Endodermal cell (in vitro differentiated cells): ENCODE results near the gene ZWILCH. TPM values are rescaled to one million over a fixed set of nuclear protein-coding genes. Genes with fewer than 3 reads are reported as not detected.
"Not testable (repeated sequence)": the region's sequence is repeated elsewhere in the genome, so short reads cannot be mapped to it uniquely, and the experiment has no call there.

Source experiments
- DNase-seq: peaks from one replicate; pipeline ENCODE4 v3.0.0-alpha.2; 2017
- H3K27ac ChIP-seq: 2 replicates; pipeline ENCODE4 v1.5.1; 2013; ENCODE audit warnings: mild to moderate bottlenecking, low read depth, low read length, moderate library complexity
- H3K27me3 ChIP-seq: 2 replicates; pipeline ENCODE4 v1.6.1; 2013; ENCODE audit warnings: mild to moderate bottlenecking, low read length, moderate library complexity; ENCODE audit not compliant: insufficient read depth, control insufficient read depth, poor library complexity, severe bottlenecking
- H3K36me3 ChIP-seq: 2 replicates; pipeline ENCODE4 v1.7.0; 2013; ENCODE audit warnings: mild to moderate bottlenecking, low read length, moderate library complexity; ENCODE audit not compliant: control insufficient read depth, insufficient read depth
- H3K4me1 ChIP-seq: one replicate; pipeline ENCODE4 v1.7.0; 2013; ENCODE audit warnings: low read length; ENCODE audit not compliant: control insufficient read depth, insufficient read depth
- H3K4me3 ChIP-seq: 2 replicates; pipeline ENCODE4 v1.5.1; 2013; ENCODE audit warnings: mild to moderate bottlenecking, low read length, moderate library complexity
- H3K9ac ChIP-seq: 2 replicates; pipeline ENCODE4 v1.6.1; 2013; ENCODE audit warnings: mild to moderate bottlenecking, low read length, moderate library complexity; ENCODE audit not compliant: poor library complexity, severe bottlenecking; ENCODE audit errors: extremely low read depth
- H3K9me3 ChIP-seq: 2 replicates; pipeline ENCODE4 v1.6.1; 2013; ENCODE audit warnings: mild to moderate bottlenecking, low read length, moderate library complexity; ENCODE audit not compliant: control insufficient read depth
- H3K27ac Mint-ChIP-seq: 2 replicates; pipeline ENCODE4 v1.8.0; 2020; ENCODE audit warnings: mixed read lengths
- H3K27me3 Mint-ChIP-seq: 2 replicates; pipeline ENCODE4 v1.8.0; 2021; ENCODE audit warnings: mild to moderate bottlenecking, mixed read lengths; ENCODE audit not compliant: insufficient read depth
- H3K36me3 Mint-ChIP-seq: 2 replicates; pipeline ENCODE4 v1.8.0; 2020; ENCODE audit warnings: low read depth, mixed read lengths
- H3K4me1 Mint-ChIP-seq: 2 replicates; pipeline ENCODE4 v1.8.0; 2020; ENCODE audit warnings: mixed read lengths
- H3K4me3 Mint-ChIP-seq: 2 replicates; pipeline ENCODE4 v1.8.0; 2020; ENCODE audit warnings: mild to moderate bottlenecking, moderate library complexity, mixed read lengths
- H3K9me3 Mint-ChIP-seq: 2 replicates; pipeline ENCODE4 v1.8.0; 2020; ENCODE audit warnings: mild to moderate bottlenecking, mixed read lengths
- WGBS, 2 experiments: methylation state at CpG; one replicate each; pipeline versions ENCODE4 v1.1.5 to v1.1.7; 2013; ENCODE audit warnings: missing lambda C conversion rate in 2 of 2, mixed read lengths in 1 of 2; ENCODE audit not compliant: insufficient coverage in 1 of 2, insufficient read length in 1 of 2; 5-methylcytosine and 5-hydroxymethylcytosine counted together
- total RNA-seq, 2 donors: library from RNA; stranded (reverse); fragmentation: NEBNext Ultra II Directional in 1 of 2; extraction: Animal tissue kit (Norgen Biotek cat#: 25700) in 1 of 2; gene quantifications; 2 replicates in 1 of 2; 3 replicates in 1 of 2; pipeline ENCODE4 v1.2.1, GENCODE V29; 2021
- TF ChIP-seq, protein P1 (sequence below): fragments of 200-600 bp; sonication (generic); conservative IDR thresholded peaks from 2 replicates; pipeline ENCODE4 v1.5.0; 2021; ENCODE audit warnings: antibody characterized with exemption, mild to moderate bottlenecking

Gene ZWILCH
- total RNA-seq, 2 donors from 2014 or later, result 37.3 to 44.2 TPM

DNA sequence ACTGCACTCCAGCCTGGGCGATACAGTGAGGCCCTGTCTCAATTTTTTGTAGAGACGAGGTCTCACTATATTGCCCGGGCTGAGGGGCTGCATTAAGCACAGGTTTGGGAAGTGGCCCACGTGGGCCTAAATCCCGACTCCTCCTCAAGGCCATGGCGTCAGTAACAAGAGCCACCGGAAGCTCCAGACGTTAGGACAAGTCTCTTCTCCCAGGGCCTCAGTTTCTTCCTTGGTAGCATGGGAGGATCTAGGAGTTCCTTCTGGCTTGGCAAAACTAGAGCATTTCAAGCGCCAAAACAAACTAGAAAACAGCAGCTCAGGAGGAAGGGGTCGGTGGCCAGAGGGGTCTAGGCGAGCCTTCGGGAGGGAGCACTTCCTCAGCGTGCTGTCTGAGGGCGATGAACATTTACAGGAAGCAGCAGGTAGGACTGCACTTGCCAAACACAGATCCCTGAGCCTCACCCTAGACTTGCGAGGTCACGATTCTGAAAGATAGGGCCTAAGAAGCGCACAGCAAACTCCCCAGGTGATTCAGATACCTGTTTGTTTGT lies 8.1 kb upstream of the ZWILCH start:
- no peaks in the 10 kb centered on the region for H3K9me3 ChIP-seq
- Mint-ChIP-seq H3K27me3 (no peaks in the 10 kb centered on the region), H3K36me3 (peaks cover 64% of the 10 kb centered on the region), H3K9me3 (no peaks in the 10 kb centered on the region), H3K4me3 (peak overlapping the region; percentile 93), H3K4me1 (peaks cover 18% of the 10 kb centered on the region), H3K27ac (peak overlapping the region; percentile 98)
- peaks cover 83% of the 10 kb centered on the region for H3K36me3 ChIP-seq
- peak; percentile 56 for DNase-seq
- no peaks in the 10 kb centered on the region for H3K27me3 ChIP-seq
- peaks cover 2% of the 10 kb centered on the region for H3K4me1 ChIP-seq
- WGBS, 2 experiments, result 47 to 51% methylated on average over 8 to 17 of the region's 17 CpGs
- H3K9ac ChIP-seq, result peak overlapping the region; percentile 84
- TF ChIP-seq, protein P1, sequence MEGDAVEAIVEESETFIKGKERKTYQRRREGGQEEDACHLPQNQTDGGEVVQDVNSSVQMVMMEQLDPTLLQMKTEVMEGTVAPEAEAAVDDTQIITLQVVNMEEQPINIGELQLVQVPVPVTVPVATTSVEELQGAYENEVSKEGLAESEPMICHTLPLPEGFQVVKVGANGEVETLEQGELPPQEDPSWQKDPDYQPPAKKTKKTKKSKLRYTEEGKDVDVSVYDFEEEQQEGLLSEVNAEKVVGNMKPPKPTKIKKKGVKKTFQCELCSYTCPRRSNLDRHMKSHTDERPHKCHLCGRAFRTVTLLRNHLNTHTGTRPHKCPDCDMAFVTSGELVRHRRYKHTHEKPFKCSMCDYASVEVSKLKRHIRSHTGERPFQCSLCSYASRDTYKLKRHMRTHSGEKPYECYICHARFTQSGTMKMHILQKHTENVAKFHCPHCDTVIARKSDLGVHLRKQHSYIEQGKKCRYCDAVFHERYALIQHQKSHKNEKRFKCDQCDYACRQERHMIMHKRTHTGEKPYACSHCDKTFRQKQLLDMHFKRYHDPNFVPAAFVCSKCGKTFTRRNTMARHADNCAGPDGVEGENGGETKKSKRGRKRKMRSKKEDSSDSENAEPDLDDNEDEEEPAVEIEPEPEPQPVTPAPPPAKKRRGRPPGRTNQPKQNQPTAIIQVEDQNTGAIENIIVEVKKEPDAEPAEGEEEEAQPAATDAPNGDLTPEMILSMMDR, result no peak
- peak overlapping the region; percentile 94 for H3K4me3 ChIP-seq
- H3K27ac ChIP-seq, result peak overlapping the region; percentile 79

DNA sequence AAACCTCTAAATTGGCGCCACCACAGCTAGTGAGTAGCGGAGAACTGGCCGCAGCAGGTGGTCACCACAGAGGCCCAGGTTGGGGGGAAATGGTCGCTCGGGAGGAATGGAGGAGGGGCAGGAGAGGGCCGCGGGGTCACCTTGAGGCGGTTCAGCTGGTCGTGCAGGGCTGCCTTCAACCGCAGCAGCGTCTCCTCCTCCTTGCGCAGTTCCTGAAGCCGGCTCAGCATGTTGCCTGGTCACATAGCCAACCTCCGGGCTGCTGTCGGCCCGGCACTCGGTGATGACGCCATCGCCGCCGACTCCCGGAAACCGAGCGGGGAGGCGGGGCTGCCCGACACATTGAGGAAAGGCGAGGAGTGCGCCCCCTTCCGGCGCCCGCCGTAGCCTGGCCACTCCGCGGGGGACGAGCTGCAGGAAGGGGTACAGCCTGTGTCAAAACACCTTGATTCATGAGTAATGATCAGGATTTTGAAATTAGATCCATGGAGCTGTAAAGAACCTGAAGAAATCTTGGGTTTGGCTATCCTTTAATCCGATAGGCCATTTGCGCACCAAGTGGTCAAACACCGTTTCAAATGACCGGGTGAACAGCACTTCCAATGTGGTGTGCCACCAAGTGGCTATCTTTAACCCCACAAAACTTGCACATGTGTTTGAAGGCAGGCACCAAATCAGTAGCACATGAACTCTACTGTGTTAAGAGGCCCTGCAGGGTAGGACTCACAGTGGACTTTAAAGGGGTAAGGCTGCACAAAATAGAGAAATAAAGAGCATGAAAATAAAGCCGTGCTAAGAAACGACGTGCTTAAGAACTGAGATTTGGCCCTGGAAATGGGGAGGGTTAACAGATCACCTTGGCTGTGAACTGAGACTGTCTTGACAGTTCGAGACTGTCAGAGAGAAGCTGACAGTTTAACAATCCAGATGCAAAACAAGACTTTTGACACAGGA lies 7.3 kb upstream of the ZWILCH start, which contains the start of gene SNAPC5:
TSS of gene SNAPC5 (minus strand) at position 261 of the 954 bp plus-strand sequence. CDS start at position 230, 31 bp downstream.
- H3K27ac ChIP-seq, result peak within 1 kb of the TSS; percentile 79
- peaks cover 2% of the 10 kb centered on the region for H3K4me1 ChIP-seq
- H3K36me3 Mint-ChIP-seq, result peaks cover 69% of the 10 kb centered on the region
- peak within 1 kb of the TSS; percentile 84 for H3K9ac ChIP-seq
- H3K36me3 ChIP-seq, result peaks cover 83% of the 10 kb centered on the region
- peaks cover 18% of the 10 kb centered on the region for H3K4me1 Mint-ChIP-seq
- peak within 1 kb of the TSS; percentile 98 for H3K27ac Mint-ChIP-seq
- no peaks in the 10 kb centered on the region for H3K27me3 ChIP-seq
- H3K27me3 Mint-ChIP-seq, result no peaks in the 10 kb centered on the region
- 11 to 20% methylated on average over 25 to 43 of the region's 43 CpGs for WGBS, 2 experiments
- DNase-seq, result peak; percentile 100
- peak within 1 kb of the TSS; percentile 94 for H3K4me3 ChIP-seq
- peak within 1 kb of the TSS; percentile 93 for H3K4me3 Mint-ChIP-seq
- H3K9me3 Mint-ChIP-seq, result no peaks in the 10 kb centered on the region
- TF ChIP-seq, protein P1, result peak; percentile 100
- H3K9me3 ChIP-seq, result no peaks in the 10 kb centered on the region

DNA sequence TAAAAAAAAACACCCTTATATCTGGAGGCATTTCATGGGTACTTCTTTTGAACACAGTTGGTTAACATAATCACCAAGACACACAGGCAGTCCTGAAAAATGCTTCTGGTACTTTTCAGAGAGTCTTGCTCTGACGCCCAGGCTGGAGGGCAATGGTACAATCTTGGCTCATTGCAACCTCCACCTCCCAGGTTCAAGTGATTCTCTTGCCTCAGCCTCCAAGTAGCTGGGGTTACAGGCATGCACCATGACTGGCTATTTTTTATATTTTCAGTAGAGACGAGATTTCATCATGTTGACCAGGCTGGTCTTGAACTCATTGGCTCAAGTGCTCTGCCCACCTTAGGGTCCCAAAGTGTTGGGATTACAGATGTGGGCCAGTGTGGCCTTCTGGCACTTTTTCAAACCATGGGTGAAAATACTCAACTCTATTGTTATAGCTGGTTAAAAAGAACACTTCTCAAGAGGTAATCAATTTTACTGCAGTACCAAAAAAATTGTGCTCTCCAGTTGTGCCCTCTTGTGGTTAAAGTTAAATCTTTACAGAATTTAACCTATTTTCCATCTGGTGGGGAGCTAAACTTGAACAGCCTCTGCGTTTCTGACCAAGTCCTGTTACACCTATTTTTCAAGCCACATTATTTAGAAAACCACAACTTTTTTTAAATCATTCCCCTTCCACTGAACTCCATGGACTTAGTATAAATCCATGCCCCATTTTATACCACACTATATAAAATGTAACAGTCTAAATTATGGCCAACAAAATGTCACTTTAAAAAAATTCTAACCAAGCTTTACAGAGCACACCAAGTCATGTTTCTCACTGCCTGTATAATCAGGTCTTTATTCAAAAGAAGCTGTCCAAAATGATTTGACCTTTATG lies 6.4 kb upstream of the ZWILCH start:
- Histone ChIP-seq H3K4me1 (peaks cover 2% of the 10 kb centered on the region), H3K27ac (peak overlapping the region; percentile 36), H3K9me3 (no peaks in the 10 kb centered on the region), H3K36me3 (peaks cover 84% of the 10 kb centered on the region), H3K27me3 (no peaks in the 10 kb centered on the region), H3K9ac (no peak overlapping the region), H3K4me3 (no peak overlapping the region)
- no peaks in the 10 kb centered on the region for H3K27me3 Mint-ChIP-seq
- WGBS, 2 experiments, result 88% methylated on average over 3 of the region's 3 CpGs
- H3K4me1 Mint-ChIP-seq, result peaks cover 23% of the 10 kb centered on the region
- peak overlapping the region; percentile 79 for H3K27ac Mint-ChIP-seq
- no peaks in the 10 kb centered on the region for H3K9me3 Mint-ChIP-seq
- no peak for DNase-seq
- no peak overlapping the region for H3K4me3 Mint-ChIP-seq
- peaks cover 72% of the 10 kb centered on the region for H3K36me3 Mint-ChIP-seq
- TF ChIP-seq, protein P1, result peak; percentile 71

DNA sequence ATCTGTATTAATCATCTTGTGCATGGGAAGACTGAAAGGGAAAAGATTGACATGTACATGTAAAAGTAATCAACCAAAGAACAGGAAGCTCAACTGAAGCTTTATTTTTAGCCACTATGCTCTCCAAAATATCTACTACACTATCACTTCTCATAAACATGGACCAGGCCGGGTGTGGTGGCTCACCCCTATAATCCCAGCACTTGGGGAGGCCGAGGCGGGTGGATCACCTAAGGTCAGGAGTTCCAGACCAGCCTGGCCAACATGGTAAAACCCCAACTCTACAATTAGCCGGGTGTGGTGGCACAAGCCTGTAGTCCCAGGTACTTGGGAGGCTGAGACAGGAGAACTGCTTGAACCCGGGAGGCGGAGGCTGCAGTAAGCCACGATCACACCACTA lies 4.8 kb upstream of the ZWILCH start:
- not testable (repeated sequence) for H3K27ac ChIP-seq, H3K9me3 ChIP-seq, H3K9me3 Mint-ChIP-seq, H3K4me1 ChIP-seq, H3K27me3 ChIP-seq, H3K4me3 ChIP-seq, H3K4me3 Mint-ChIP-seq, H3K27me3 Mint-ChIP-seq, H3K9ac ChIP-seq, DNase-seq
- peaks cover 69% of the 10 kb centered on the region for H3K36me3 Mint-ChIP-seq
- H3K4me1 Mint-ChIP-seq, result peaks cover 22% of the 10 kb centered on the region
- H3K36me3 ChIP-seq, result peaks cover 68% of the 10 kb centered on the region
- 83 to 94% methylated on average over 4 to 7 of the region's 7 CpGs for WGBS, 2 experiments
- H3K27ac Mint-ChIP-seq, result peak overlapping the region; percentile 11
